Stimulated activated CD4-positive, alpha-beta T cell treated with anti-CD3 and anti-CD28 coated beads, Interleukin-15, amount 100 ng/mL, for 1 hour (primary cell): ENCODE data around the gene NARF.
"Not testable (repeated sequence)": the region's sequence is repeated elsewhere in the genome, so short reads cannot be mapped to it uniquely, and the experiment has no call there.

Source experiments
- DNase-seq, 2 donors: peaks; one replicate each; pipeline ENCODE4 v3.0.0-alpha.2; 2020; ENCODE audit warnings: low read depth in 1 of 2, low spot score in 1 of 2

Gene NARF

DNA sequence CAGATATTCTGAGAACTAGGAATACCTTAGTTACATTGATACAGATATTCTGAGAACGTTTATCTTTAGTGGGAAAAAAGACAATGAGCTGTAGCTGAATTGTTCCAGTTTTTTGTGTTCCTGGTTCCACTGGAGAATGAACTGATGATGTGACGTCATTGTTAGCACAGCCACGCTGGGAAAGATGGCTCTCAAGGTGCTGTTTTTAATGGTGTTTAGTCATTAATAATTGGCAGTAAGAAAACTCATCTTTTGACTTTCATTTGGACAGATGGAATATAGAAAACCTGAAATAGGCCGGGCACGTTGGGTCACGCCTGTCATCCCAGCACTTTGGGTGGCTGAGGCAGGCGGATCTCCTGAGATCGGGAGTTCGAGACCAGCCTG lies 71.4 kb downstream of the NARF start:
- DNase-seq = no peak

DNA sequence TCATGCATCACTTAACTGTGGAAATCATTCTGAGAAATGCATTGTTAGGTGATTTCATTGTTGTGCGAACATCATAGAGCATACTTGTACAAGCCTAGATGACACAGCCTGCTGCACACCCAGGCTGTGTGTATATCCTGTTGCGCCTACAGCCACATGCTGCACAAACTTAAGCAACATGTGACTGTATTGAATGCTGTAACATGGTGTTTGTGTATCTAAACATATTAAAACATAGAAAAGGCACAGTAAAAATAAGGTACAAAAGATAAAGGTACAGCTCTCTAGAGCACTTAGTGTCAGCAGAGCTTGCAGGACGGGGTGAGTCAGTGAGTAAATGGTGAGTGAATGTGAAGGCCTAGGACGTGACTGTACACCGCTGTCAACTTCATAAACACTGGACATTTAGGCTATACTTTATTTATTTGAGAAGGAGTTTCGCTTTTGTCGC lies 72.9 kb downstream of the NARF start:
- no peak for DNase-seq

DNA sequence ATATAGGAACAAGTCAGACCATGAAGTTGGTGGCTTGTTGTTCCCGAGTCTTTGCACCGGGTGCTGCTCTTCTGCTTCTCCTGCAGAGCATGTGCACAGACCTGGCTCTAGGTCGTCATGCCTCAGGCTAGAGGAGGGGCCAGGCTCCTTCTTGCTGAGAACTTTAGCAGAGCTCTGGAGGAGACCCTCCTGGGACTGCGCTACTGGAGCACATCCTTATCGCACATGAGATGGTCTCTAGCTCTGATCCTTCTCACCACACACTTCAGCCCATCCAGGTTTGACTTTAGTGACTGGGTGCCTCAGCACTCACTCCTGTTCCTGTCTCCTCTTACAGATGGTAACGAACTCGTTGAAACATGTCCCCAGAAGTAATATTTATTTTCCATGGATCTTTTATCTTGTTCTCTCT lies 75.9 kb downstream of the NARF start:
- no peak for DNase-seq

DNA sequence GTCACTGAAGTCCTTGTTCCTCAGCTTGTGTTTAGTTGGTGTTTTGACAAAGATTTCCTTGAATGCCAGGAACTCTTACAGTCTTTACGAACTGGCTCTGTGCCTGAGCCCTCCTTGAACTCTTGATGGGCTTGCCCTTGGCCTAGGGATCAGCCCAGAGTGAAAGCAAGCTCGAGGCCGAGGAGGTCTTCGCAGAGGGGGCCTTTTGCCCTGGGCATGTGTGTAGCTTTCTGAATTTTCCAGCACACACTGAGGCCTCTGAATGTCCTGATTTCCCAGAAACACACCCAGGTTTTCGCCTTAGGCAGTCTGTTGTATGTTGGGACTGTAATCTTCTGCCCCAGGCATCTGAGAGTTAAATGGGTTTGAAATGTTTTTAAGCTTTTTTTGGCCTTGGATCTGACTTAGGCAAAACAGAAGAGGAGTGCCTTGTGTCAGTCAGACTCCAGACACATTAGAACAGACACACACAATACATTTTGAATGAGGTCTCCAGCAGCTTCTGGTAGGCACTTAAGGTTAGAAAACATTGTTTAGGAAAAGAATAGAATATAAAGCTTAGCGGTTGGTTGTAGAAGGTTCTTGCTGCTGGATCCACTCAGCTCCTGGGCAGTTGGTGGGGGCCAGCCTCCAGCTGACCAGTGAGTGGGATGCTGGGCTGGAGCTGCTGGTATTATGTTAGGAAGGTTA lies 78.1 kb downstream of the NARF start:
- no peak for DNase-seq

DNA sequence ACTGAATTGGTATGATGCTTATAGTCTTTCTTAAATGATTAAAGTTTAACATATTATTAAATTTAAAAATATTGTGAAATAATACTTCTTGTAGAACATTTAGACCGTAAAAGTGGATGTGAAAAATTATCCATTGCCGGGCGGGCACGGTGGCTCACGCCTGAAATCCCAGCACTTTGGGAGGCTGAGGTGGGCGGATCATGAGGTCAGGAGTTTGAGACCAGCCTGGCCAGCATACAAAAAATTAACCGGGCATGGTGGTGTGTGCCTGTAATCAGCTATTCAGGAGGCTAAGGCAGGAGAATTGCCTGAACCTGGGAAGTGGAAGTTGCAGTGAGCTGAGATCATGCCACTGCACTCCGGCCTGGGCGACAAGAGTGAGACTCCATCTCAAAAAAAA lies 78.7 kb downstream of the NARF start:
- DNase-seq = not testable (repeated sequence)

DNA sequence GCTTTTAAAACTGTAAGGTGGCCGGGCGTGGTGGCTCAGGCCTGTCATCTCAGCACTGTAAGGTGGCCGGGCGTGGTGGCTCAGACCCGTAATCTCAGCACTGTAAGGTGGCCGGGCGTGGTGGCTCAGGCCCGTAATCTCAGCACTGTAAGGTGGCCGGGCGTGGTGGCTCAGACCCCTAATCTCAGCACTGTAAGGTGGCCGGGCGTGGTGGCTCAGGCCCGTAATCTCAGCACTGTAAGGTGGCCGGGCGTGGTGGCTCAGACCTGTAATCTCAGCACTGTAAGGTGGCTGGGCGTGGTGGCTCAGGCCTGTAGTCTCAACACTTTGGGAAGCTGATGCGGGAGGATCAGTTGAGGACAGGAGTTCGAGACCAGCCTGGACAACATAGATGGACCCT lies 80.5 kb downstream of the NARF start:
- not testable (repeated sequence) for DNase-seq
